ENCODE results near the gene TIMM50. TPM values are rescaled to one million over a fixed set of nuclear protein-coding genes. Genes with fewer than 3 reads are reported as not detected.

Gene TIMM50
- total and polyA plus RNA-seq, 3 donors from 2014 or later: 80.6 to 130 (median 96.1) TPM

DNA sequence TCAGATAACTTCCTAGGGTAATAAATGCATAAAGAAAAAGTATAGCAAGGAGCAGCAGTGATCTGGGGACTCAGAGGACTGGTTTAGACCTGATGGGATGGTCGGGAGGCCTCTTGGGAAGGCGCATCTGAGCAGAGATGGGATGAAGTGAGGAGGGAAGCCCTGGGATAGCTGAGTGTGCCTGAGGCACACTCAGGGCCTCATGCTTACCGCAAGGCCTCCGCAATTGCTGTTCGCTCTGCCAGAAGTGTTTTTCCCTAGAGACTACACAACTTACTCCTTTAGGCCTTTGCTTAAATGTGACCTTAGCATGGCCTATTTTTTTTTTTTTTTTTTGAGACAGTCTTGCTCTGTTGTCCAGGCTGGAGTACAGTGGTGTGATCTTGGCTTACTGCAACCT lies 14.0 kb downstream of the TIMM50 start:
- TF ChIP-seq POLR2A (IDR thresholded peaks at IDR 0.05): no peak
- TF ChIP-seq, protein P1, sequence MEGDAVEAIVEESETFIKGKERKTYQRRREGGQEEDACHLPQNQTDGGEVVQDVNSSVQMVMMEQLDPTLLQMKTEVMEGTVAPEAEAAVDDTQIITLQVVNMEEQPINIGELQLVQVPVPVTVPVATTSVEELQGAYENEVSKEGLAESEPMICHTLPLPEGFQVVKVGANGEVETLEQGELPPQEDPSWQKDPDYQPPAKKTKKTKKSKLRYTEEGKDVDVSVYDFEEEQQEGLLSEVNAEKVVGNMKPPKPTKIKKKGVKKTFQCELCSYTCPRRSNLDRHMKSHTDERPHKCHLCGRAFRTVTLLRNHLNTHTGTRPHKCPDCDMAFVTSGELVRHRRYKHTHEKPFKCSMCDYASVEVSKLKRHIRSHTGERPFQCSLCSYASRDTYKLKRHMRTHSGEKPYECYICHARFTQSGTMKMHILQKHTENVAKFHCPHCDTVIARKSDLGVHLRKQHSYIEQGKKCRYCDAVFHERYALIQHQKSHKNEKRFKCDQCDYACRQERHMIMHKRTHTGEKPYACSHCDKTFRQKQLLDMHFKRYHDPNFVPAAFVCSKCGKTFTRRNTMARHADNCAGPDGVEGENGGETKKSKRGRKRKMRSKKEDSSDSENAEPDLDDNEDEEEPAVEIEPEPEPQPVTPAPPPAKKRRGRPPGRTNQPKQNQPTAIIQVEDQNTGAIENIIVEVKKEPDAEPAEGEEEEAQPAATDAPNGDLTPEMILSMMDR (IDR thresholded peaks at IDR 0.05): no peak
- intact Hi-C loops (cut with DNase I; ENCODE audit: low total_unique reads): no loop called here
- no peak overlapping the region for H3K27ac ChIP-seq
- DNase-seq: no peak
- 81 to 88% methylated on average over 5 of the region's 5 CpGs for whole genome bisulfite sequencing, 2 donors
- H3K27me3 ChIP-seq: no peaks in the 10 kb centered on the region
- H3K4me3 ChIP-seq: no peak overlapping the region
- H3K9me3 ChIP-seq: no peaks in the 10 kb centered on the region
- H3K36me3 ChIP-seq (ENCODE audit: low read depth, missing control alignments): no peaks in the 10 kb centered on the region
- peaks cover 16% of the 10 kb centered on the region for H3K4me1 ChIP-seq

DNA sequence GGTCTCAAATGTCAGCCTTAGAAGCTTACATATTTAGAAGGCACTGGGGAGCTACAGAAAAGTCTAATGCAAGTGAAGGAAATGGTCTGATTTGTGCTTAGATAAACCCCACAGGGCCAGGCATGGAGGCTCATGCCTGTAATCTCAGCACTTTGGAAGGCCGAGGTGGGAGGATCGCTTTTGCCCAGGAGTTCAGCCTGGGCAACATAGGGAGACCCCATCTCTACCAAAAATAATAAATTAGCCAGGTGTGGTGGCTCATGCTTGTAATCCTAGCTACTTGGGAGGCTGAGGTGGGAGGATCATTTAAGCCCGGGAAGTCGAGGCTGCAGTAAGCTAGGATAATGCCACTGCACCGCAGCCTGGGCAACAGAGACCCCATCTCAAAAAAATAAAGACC lies 15.4 kb downstream of the TIMM50 start:
- 65 to 83% methylated on average over 5 of the region's 5 CpGs for WGBS, 2 donors

DNA sequence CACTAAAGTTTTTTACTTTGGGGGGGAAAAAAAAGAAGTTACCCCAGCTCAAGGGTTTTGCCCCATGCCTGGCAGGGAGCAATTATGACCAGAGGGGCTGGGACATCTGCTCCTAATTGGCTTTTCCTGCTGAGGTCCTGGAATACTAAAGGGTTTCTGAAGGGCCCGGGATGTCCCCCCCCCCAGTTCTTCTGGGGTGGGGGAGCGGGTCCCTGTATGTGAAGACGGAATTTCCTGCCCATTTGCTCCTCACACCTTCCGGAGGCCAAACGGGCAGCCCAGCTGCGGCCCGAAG lies 17.0 kb downstream of the TIMM50 start:
- no peaks in the 10 kb centered on the region for H3K27me3 ChIP-seq
- peaks cover 16% of the 10 kb centered on the region for H3K4me1 ChIP-seq
- no peaks in the 10 kb centered on the region for H3K36me3 ChIP-seq (ENCODE audit: low read depth, missing control alignments)
- H3K9me3 ChIP-seq: no peaks in the 10 kb centered on the region
- 0% methylated on average over 5 to 7 of the region's 7 CpGs for WGBS, 2 donors
- intact Hi-C loops (cut with DNase I; ENCODE audit: low total_unique reads): no loop called here
- no peak for TF ChIP-seq POLR2A (IDR thresholded peaks at IDR 0.05)
- TF ChIP-seq, protein P1 (IDR thresholded peaks at IDR 0.05): no peak
- DNase-seq: no peak
- no peak overlapping the region for H3K27ac ChIP-seq
- no peak overlapping the region for H3K4me3 ChIP-seq

More for the DNA sequence above, 15.4 kb downstream of the TIMM50 start:
- no peak for TF ChIP-seq POLR2A (IDR thresholded peaks at IDR 0.05)
- TF ChIP-seq, protein P1 (IDR thresholded peaks at IDR 0.05): no peak
- Histone ChIP-seq H3K4me1 (peaks cover 16% of the 10 kb centered on the region), H3K9me3 (no peaks in the 10 kb centered on the region), H3K27ac (no peak overlapping the region), H3K36me3 (ENCODE audit: low read depth, missing control alignments) (no peaks in the 10 kb centered on the region), H3K4me3 (no peak overlapping the region), H3K27me3 (no peaks in the 10 kb centered on the region)
- intact Hi-C loops (cut with DNase I; ENCODE audit: low total_unique reads): no loop called here
- no peak for DNase-seq

DNA sequence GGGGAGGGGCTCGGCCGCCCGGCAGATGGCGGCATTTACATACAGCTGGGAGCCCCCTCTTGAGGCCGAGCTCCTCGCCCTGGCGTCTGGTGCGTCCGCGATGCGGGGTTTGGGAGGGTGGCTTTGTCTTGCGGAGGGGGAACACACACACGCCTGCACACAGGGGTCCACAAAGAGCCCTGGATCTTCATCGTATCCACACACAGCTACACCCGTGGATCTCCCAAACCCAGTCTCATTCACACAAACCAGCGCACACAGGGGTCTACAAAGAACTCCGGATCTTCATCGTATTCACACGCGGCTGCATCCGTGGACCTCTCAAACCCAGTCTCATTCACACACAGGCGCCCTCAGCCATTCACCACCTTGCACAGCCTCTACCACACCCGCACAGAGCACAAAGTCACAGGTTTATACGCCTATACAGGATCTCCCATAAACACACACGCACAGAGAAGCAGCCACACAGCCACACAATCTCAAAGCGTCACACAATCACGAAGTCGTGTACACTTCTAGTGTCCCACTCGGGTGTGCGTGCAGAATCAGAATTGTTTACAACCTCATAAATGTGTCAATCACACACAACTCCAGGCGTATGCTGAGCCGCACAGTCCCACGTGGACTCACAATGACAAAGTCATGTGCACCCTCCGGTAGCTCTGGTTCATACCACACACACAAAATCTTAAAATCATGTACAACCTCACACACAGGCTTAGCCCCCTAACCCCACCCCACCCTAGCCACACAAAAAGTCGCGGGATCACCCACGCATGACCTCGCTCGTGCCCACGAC lies 17.6 kb downstream of the TIMM50 start:
- Histone ChIP-seq H3K27me3 (no peaks in the 10 kb centered on the region), H3K9me3 (no peaks in the 10 kb centered on the region), H3K27ac (no peak overlapping the region), H3K36me3 (ENCODE audit: low read depth, missing control alignments) (no peaks in the 10 kb centered on the region), H3K4me3 (peak overlapping the region in 1 of 2 donors; percentile 26), H3K4me1 (peaks cover 16% of the 10 kb centered on the region)
- intact Hi-C loops (cut with DNase I; ENCODE audit: low total_unique reads): no loop called here
- TF ChIP-seq, protein P1 (IDR thresholded peaks at IDR 0.05): peak in 1 of 3 experiments; percentile 10
- no peak for TF ChIP-seq POLR2A (IDR thresholded peaks at IDR 0.05)
- DNase-seq: peak; percentile 39
- 0 to 2% methylated on average over 24 to 40 of the region's 40 CpGs for WGBS, 2 donors

Data from testis (tissue), 3 donors.